ENCODE measurements around the gene GLI3.

- no peak for TF ChIP-seq POLR2A (IDR thresholded peaks at IDR 0.05; ENCODE audit: low read depth, low read length)
- no peak for TF ChIP-seq POLR2AphosphoS5 (IDR thresholded peaks at IDR 0.05; ENCODE audit: low read depth, low read length)
- no peak for TF ChIP-seq TAF1 (IDR thresholded peaks at IDR 0.05; ENCODE audit: borderline replicate concordance, low read depth, low read length)
Observed at GRCh38 chr7:41997151-41997550, 239.9 kb downstream of the GLI3 start.

Data from GM12892 (cell line).